Activated T-helper 17 cell treated with anti-CD3 and anti-CD28 coated beads, Interleukin-2, amount 50 U/mL, for 72 hours (primary cell): ENCODE data around the gene DGKG. TPM values are rescaled to one million over a fixed set of nuclear protein-coding genes. Genes with fewer than 3 reads are reported as not detected.

Experiments
- ATAC-seq: fragments of 150-1000 bp; cut with Tn5 transposase; replicated peaks from 2 replicates; pipeline ENCODE4 v1.10.0; 2021; ENCODE audit warnings: mild to moderate bottlenecking, moderate library complexity
- H3K27ac Mint-ChIP-seq: one replicate; pipeline ENCODE4 v1.8.0; 2022; ENCODE audit warnings: mixed read lengths
- H3K27me3 Mint-ChIP-seq: one replicate; pipeline ENCODE4 v1.8.0; 2022; ENCODE audit warnings: mixed read lengths
- H3K36me3 Mint-ChIP-seq: one replicate; pipeline ENCODE4 v1.8.0; 2022; ENCODE audit warnings: low read depth, mild to moderate bottlenecking, mixed read lengths
- H3K4me1 Mint-ChIP-seq: one replicate; pipeline ENCODE4 v1.8.0; 2022; ENCODE audit warnings: mixed read lengths
- H3K4me3 Mint-ChIP-seq: one replicate; pipeline ENCODE4 v1.8.0; 2022; ENCODE audit warnings: mild to moderate bottlenecking, mixed read lengths
- H3K9me3 Mint-ChIP-seq: one replicate; pipeline ENCODE4 v1.8.0; 2022; ENCODE audit warnings: mixed read lengths
- total RNA-seq, 2 donors: library from RNA; stranded (reverse); gene quantifications; one replicate each; pipeline ENCODE4 v1.2.3, GENCODE V29; 2022

The DGKG gene
- 1 to 10 TPM in 1 of 2 donors, under 1 TPM in 1; 0.37 to 1.1 TPM for total RNA-seq

DNA sequence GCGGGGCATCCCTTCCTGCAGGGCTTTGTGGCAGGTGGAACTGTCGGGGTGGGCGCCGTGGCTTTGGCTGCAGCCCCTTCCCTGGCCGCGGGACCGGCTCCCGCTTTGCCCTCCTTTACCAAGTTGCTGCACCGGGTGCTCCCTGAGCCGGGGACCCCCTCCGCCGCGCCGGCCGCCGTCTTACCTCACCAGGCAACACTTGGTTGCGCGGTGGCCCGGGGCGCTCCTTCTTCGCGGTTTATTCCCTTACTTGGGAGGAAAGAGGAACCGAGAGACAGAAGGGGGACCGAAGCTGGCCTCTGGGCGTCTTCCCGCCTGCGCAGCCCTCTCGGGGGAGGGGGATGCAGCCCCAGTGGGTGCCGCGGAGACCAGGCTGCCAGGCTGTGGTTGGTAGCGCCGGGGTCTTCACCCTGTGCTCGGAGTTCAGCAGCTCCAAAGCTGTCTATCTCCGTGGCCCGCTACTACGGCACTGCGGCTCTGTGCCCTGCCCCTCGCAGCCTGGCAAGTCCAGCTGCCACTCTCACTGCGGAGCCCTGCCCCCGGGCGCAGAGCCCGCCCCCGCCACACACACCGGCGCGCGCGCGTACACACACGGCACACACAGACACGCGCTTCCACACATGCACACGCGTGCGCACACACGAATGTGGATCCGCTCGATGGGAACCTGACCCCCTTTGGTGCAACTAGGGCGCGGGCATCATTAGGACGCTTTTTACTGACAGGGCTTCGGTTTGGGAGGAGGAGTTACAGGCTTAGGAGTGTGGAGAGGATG is at the start of gene DGKG:
DGKG (minus strand) TSS at position 473 of the 775 bp plus-strand sequence. CDS start 41,775 bp downstream, outside the sequence.
- ATAC-seq, result peak; percentile 65
- Mint-ChIP-seq H3K27ac (no peak within 1 kb of the TSS), H3K36me3 (no peaks in the 10 kb centered on the region), H3K4me1 (no peaks in the 10 kb centered on the region), H3K27me3 (peaks cover 47% of the 10 kb centered on the region), H3K9me3 (no peaks in the 10 kb centered on the region), H3K4me3 (peak within 1 kb of the TSS; percentile 47)

DNA sequence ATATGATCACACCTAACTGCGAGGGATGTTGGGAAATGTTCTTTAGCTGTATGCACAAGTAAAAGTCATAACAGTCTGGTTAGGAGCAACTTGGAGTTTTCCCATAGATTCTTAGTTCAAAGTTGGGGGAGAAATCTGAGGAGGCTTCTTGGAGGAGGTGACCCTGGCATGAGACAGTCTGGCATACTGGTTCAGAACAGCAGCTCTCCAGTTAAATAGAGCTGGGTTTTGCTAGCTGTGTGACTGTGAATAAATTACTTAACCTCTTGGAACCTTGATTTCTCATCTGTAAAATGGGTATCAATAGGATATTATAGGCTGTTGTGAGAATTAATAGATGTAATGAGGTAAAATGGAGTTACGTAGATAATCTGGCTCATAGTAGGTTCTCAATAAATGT is 49.1 kb upstream of the DGKG start:
- Mint-ChIP-seq H3K9me3 (no peaks in the 10 kb centered on the region), H3K4me3 (peak overlapping the region; percentile 25), H3K27ac (no peak overlapping the region), H3K36me3 (no peaks in the 10 kb centered on the region), H3K27me3 (peaks cover 6% of the 10 kb centered on the region), H3K4me1 (peaks cover 31% of the 10 kb centered on the region)
- no peak for ATAC-seq

DNA sequence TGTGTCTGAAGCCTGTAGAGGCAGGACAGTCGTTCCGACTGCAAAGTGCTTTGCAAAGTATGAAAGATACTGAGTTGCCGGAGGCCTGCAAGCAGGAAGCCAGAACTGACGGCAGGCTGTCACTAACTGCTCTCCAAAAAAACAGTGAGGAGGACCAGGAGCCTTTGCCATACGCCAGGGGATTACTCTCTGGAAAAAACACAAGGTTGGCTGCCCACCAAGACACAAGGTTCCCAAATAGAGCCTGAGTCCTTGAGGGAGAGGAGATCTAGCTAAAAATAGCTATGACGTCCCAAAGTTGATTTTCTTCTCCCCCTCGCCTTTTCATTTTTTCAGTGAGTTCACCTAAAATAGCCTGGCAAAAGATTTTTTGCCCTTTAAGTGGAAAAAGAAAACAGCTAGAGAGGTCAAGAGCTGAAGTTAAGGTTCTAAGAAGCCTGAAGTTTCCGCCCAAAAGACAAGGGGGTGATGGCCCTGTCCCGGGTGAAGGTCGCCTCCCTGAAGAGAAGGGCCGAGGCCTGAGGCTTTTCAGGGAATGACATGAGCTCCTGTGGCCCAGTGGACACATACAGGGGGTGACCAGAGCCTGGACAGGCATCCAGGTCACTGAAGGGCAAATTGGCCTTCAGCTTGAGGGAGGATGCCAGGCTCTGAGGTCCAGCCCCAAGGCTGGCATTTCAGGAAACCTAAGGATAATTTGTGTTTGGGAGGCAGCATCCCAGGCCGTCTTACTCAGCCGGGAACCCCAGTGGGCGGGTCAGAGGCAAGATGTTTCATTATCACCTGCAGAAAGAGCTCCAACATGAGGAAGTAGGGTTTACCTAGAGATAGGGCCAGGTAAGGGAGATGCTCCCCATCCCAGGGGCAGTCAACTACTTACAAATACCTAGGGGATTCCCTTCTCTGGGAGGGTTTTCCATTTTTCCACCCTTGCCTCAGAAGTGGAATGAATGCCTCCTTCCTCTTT is 44.9 kb upstream of the DGKG start:
- Mint-ChIP-seq H3K9me3 (no peaks in the 10 kb centered on the region), H3K36me3 (no peaks in the 10 kb centered on the region), H3K4me3 (no peak overlapping the region), H3K27me3 (peaks cover 6% of the 10 kb centered on the region), H3K4me1 (peaks cover 10% of the 10 kb centered on the region), H3K27ac (no peak overlapping the region)
- ATAC-seq, result no peak

DNA sequence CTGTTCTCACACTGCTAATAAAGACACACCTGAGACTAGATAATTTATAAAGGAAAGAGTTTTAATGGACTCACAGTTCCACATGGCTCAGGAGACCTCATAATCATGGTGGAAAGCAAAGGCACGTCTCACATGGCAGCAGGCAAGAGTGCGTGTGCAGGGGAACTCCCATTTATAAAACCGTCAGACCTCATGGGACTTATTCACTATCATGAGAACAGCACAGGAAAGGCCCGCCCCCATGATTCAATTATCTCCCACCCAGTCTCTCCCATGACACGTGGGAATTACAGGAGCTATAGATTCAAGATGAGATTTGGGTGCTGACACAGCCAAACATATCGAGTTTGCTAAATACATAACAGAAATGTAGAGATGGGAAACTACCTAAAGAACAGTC is 39.5 kb upstream of the DGKG start:
- Mint-ChIP-seq H3K4me1 (no peaks in the 10 kb centered on the region), H3K4me3 (peak overlapping the region; percentile 12), H3K27me3 (no peaks in the 10 kb centered on the region), H3K36me3 (no peaks in the 10 kb centered on the region), H3K27ac (peak overlapping the region; percentile 1), H3K9me3 (no peaks in the 10 kb centered on the region)
- peak; percentile 84 for ATAC-seq

DNA sequence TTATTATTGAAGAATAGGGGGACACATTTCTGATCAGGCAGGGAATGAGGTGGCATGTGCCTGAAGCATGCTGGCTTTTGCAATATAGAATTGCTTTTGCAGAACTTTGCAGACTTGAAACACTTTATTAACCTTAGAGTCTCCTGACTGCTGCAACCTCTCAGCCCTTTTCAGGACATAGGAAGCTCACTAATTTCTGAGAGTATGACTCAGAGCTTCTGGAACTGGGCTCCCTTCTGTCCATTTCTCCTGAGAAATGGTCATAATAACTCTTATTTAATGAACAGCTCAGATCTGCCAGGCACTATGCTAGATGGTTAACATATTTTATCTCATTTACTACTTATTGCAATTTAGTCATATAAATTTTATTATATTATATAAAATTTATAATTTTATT is 38.6 kb upstream of the DGKG start:
- Mint-ChIP-seq H3K27ac (no peak overlapping the region), H3K4me3 (peak overlapping the region; percentile 12), H3K4me1 (no peaks in the 10 kb centered on the region)

DNA sequence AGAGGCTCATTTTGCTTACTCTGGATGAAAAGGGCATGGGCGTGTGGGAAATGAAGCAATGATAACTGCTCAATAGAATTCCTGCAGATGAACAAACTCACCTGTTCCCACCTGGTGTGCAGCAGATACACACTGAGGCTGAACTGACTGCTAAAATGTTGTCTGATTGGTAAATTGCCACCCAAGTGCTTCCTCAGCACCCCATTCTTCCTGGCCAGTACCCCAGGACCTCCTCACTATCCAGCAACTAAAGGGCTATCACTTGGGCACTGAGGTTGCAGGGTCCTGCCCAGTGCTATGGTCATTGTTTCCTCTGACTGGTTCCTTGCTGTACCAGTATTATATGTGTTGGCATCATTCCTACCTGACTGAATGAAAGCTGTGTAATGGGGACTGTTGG is 38.0 kb upstream of the DGKG start:
- no peaks in the 10 kb centered on the region for H3K4me1 Mint-ChIP-seq
- no peak for ATAC-seq
- H3K4me3 Mint-ChIP-seq, result no peak overlapping the region
- H3K27me3 Mint-ChIP-seq, result no peaks in the 10 kb centered on the region
- no peaks in the 10 kb centered on the region for H3K9me3 Mint-ChIP-seq
- H3K27ac Mint-ChIP-seq, result no peak overlapping the region
- no peaks in the 10 kb centered on the region for H3K36me3 Mint-ChIP-seq

More for the DNA sequence above, 38.6 kb upstream of the DGKG start:
- Mint-ChIP-seq H3K9me3 (no peaks in the 10 kb centered on the region), H3K27me3 (no peaks in the 10 kb centered on the region), H3K36me3 (no peaks in the 10 kb centered on the region)
- peak; percentile 29 for ATAC-seq

DNA sequence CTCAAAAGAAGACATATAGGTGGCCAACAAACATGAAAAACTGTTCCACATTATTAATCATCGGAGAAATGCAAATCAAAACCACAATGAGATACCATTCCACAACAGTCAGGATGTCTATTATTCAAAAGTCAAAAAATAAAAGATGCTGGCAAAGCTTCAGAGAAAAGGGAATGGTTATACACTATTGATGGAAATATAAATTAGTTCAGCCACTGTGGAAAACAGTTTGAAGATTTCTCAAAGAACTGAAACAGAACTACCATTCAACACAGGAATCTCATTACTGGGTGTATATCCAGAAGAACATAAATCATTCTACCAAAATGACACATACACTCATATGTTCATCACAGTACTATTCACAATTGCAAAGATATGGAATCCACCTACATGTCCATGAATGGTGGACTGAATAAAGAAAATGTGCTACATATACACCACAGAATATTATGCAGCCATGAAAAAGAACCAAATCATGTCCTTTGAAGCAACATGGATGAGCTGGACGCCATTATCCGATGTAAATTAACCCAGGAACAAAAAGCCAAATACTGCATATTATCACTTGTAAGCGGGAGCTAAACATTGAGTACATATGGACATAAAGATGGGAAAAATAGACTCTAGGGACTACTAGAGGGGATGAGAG is 32.7 kb upstream of the DGKG start:
- peak; percentile 78 for ATAC-seq
- H3K4me3 Mint-ChIP-seq, result no peak overlapping the region
- no peaks in the 10 kb centered on the region for H3K36me3 Mint-ChIP-seq
- H3K4me1 Mint-ChIP-seq, result no peaks in the 10 kb centered on the region
- H3K9me3 Mint-ChIP-seq, result peaks cover 7% of the 10 kb centered on the region
- no peak overlapping the region for H3K27ac Mint-ChIP-seq
- no peaks in the 10 kb centered on the region for H3K27me3 Mint-ChIP-seq

DNA sequence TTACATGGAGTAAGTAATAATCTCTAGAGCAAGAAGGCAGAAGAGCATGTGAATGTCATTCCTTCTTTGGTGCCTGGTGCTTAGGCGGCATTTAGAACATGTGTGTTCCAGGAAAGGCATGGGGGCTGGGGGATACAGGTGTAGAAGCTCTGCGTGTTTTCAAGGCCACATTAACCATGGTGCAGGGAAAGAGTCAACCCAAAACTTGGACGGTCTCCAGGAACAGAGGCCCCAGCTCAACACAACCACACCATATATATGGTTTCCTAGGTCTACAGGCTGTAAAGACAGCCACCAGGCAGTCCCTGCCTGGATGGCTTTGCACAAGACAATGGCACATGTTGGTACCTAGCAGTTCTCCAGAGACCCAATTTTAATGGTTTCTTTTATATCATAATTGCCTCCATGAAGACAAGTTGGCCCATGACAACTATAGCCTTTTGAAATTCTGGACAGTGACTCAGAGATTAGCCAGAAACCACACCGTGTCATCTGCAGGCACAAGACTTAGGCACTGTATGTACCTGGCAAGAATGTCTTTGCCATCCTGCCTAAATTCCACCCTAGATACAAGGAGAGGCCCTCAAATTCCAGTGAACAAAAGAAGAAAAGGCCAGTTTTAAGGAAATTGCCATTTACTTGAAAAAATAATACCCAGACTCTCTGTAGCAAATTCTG is 25.0 kb upstream of the DGKG start:
- ATAC-seq, result peak; percentile 47
- H3K27ac Mint-ChIP-seq, result no peak overlapping the region

DNA sequence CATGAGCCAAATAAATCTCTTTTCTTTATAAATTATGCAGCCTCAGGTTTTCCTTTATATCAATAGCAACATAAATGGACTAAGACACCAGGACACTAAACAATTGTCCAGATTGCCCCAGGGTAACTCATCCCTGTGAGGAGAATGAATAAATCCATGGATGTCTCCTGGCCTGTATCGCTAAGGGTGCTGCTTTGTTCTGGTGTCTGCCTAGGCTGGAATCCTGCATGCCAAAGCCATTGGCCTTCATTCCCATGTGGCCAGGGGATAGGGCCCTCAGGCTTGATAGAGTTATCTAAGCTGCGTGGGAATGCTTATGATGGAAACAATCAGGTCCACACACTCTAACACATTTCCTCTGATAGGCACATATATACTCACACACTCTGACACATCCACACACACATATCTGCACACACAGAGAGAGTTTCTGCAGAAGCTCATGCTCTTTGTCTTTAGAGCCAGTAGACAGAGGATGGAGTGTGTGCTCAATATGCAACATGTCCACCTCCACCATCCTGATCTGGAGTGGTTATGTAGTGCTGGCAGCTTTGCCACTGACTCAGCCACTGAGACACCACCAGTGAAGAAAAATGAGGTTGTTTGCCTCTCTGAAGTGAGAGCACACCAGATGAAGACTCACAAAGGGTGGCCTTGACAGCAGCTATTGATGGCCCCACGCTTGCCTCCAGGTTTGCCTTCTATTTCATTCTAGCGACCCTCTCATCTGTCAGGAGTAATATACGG is 24.0 kb upstream of the DGKG start:
- Mint-ChIP-seq H3K27ac (no peak overlapping the region), H3K4me3 (no peak overlapping the region), H3K27me3 (peaks cover 9% of the 10 kb centered on the region), H3K4me1 (no peaks in the 10 kb centered on the region), H3K9me3 (peaks cover 4% of the 10 kb centered on the region), H3K36me3 (no peaks in the 10 kb centered on the region)
- no peak for ATAC-seq

More for the DNA sequence above, 25.0 kb upstream of the DGKG start:
- H3K36me3 Mint-ChIP-seq, result no peaks in the 10 kb centered on the region
- H3K4me1 Mint-ChIP-seq, result no peaks in the 10 kb centered on the region
- peaks cover 4% of the 10 kb centered on the region for H3K9me3 Mint-ChIP-seq
- no peak overlapping the region for H3K4me3 Mint-ChIP-seq
- peaks cover 9% of the 10 kb centered on the region for H3K27me3 Mint-ChIP-seq

DNA sequence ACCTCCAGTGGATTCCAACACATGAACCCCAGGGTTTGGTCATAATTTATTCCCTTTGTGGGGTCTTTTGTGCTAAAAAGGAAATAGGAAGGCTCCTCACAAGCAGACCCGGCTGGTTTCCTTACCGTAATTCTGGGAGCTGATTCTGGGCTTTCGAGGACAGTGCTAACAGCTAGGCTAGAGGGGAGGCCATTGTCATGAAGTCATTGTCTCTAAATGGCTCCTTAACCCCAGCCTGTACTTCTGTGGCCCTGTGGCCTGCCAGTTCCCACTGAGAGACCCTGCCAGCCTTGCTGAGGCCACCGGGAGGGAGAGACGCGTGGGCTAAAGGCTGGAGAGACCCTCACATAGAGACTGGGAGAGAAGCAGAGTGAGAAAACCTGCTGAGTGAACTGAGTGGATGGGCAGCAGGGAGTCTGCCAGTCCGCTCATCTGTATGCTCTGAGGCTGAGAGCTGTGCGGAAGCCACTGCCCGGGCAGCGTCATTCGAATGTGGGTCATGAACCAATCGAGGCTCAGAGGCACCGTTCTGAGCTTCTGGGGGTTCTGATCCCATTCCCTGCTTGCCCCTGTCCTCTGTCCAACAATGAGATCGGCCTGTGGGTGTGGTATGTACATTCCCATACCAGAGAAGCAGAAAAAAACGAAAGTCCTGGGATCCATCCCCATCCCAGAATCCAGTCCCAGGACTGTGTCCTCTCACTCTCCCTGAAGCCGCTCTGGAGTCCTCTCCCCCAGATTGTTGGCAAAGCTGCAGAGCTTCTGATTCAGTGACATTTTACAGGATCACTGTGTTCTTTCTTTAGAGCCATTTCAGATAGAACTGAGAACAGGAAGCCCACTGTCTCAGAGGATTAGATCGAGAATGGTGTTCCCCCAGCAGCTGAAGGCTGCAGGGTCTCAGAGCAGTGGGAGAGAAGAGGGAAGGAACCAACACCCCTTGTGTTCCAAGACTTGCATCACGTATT is 21.3 kb upstream of the DGKG start:
- Mint-ChIP-seq H3K4me1 (no peaks in the 10 kb centered on the region), H3K27ac (no peak overlapping the region), H3K27me3 (peaks cover 13% of the 10 kb centered on the region), H3K9me3 (peaks cover 8% of the 10 kb centered on the region), H3K36me3 (no peaks in the 10 kb centered on the region), H3K4me3 (no peak overlapping the region)
- no peak for ATAC-seq

DNA sequence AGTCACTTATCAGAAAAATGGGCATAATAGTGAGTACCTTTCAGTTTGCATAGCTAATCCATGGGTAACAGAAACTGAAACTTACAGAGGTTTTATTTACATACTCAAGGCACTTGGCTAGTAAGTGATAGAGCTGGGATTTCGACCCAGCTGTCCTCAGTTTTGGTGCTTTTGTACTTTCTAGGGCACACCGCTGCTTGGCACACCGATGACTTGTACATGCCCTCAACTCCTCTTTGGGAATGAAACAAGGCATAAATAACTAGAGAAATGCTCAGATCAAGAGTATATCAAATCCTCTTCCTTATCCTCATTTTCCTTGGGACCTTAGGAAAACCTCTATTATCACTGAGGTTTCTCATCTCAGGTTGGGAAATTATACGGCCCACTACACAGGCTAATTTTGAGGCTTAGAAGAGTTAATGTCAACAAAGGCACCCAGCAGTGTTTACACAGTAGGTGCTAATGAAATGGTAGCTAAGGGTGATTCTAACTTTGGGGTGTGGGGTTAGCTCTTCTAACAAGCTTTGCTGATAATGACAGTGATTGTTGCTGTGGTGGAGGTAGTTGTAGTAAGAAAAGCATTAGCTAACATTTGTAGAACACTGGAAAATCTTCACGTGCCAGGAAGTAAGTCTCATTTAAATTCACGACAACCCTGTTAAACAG is 20.3 kb upstream of the DGKG start:
- Mint-ChIP-seq H3K27me3 (peaks cover 13% of the 10 kb centered on the region), H3K27ac (no peak overlapping the region), H3K4me3 (no peak overlapping the region), H3K4me1 (no peaks in the 10 kb centered on the region), H3K36me3 (no peaks in the 10 kb centered on the region), H3K9me3 (peaks cover 8% of the 10 kb centered on the region)
- ATAC-seq, result no peak
